HepG2 (cell line): ENCODE measurements around the gene RABL6. TPM values are rescaled to one million over a fixed set of nuclear protein-coding genes. Genes with fewer than 3 reads are reported as not detected.
A peak's percentile ranks its signal among the peaks of the same experiment; 100 is the strongest.
"Not testable (repeated sequence)": the region's sequence is repeated elsewhere in the genome, so short reads cannot be mapped to it uniquely, and the experiment has no call there.

Experiments used
- ATAC-seq: fragments of 200-7000 bp; cut with Tn5 transposase; 3 replicates; pipeline ENCODE4 v1.9.1; 2020; ENCODE audit warnings: mild to moderate bottlenecking, moderate library complexity
- BruUV-seq: library from RNA; stranded (reverse); fragments of 400-500 nt; replicated peaks from 2 replicates; lab custom pipeline; 2021; lab: Mats Ljungman, UMichigan
- CTCF ChIA-PET: fragments of 300-600 bp; formaldehyde crosslinking; extraction: SDS; loops from one replicate; lab custom pipeline; 2021; ENCODE audit warnings: low total read pairs, inconsistent platforms, low intra/inter-chr PET ratio; lab: Yijun Ruan, JAX
- POLR2A ChIA-PET: fragments of 350-600 bp; sonication (Branson Sonifier 250); formaldehyde crosslinking; loops from one replicate; lab custom pipeline; 2020; ENCODE audit warnings: antibody characterized with exemption, inconsistent platforms; lab: Yijun Ruan, JAX
- DNase-seq: peaks from one replicate; pipeline ENCODE4 v3.0.0-alpha.2; 2015; ENCODE audit warnings: low spot score
- FAIRE-seq: peaks from 3 replicates; lab custom pipeline; 2011; peaks lifted over from hg19 to GRCh38; lab: Jason Lieb, UNC
- H2AFZ ChIP-seq: one replicate; pipeline ENCODE4 v1.6.1; 2011; ENCODE audit warnings: low read length, inconsistent platforms
- H3K27ac ChIP-seq: fragments of 300-600 bp; 3 replicates; pipeline ENCODE4 v1.8.0; 2011; ENCODE audit warnings: mixed run types, mild to moderate bottlenecking, mixed read lengths, low read length, inconsistent platforms; ENCODE audit not compliant: insufficient read depth; ENCODE audit errors: extremely low read length
- H3K27me3 ChIP-seq, 2 experiments: fragments of 200-600 bp in 1 of 2; 2 replicates in 1 of 2; 3 replicates in 1 of 2; pipeline versions ENCODE4 v1.6.0 to v1.8.0; 2011; ENCODE audit warnings: low read length in 2 of 2, mild to moderate bottlenecking in 2 of 2, moderate library complexity in 2 of 2, inconsistent platforms in 1 of 2; ENCODE audit not compliant: insufficient read depth in 2 of 2, control insufficient read depth in 1 of 2
- H3K36me3 ChIP-seq, 2 experiments: fragments of 200-600 bp in 1 of 2; replicated peaks in 1 of 2; 2 replicates in 1 of 2; 3 replicates in 1 of 2; pipeline versions ENCODE4 v1.5.1 to v1.8.0; 2011; ENCODE audit warnings: low read length in 2 of 2, inconsistent platforms in 1 of 2; ENCODE audit not compliant: insufficient read depth in 2 of 2, control insufficient read depth in 1 of 2
- H3K4me1 ChIP-seq: 2 replicates; pipeline ENCODE4 v1.5.1; 2012; ENCODE audit warnings: low read length, inconsistent platforms; ENCODE audit not compliant: insufficient read depth
- H3K4me2 ChIP-seq: 2 replicates; pipeline ENCODE4 v1.6.0; 2011; ENCODE audit warnings: low read depth, low read length, inconsistent platforms
- H3K4me3 ChIP-seq, 3 experiments: fragments of 200-600 bp in 1 of 3; sonication (generic), shearing (Covaris generic) in 1 of 3; replicated peaks in 1 of 3; 2 replicates each; pipeline ENCODE4 v1.5.1; 2011 to 2016; ENCODE audit warnings: low read length in 3 of 3, inconsistent platforms in 2 of 3, low read depth in 2 of 3, mild to moderate bottlenecking in 2 of 3, control low read depth in 1 of 3, mixed read lengths in 1 of 3; ENCODE audit not compliant: insufficient read depth in 1 of 3
- H3K79me2 ChIP-seq: one replicate; pipeline ENCODE4 v1.6.1; 2011; ENCODE audit warnings: low read length, inconsistent platforms; ENCODE audit not compliant: insufficient read depth
- H3K9ac ChIP-seq: 2 replicates; pipeline ENCODE4 v1.6.0; 2011; ENCODE audit warnings: mild to moderate bottlenecking, low read depth, low read length, inconsistent platforms; ENCODE audit not compliant: insufficient read depth
- H3K9me3 ChIP-seq: 2 replicates; pipeline ENCODE4 v1.5.1; 2012; ENCODE audit warnings: mild to moderate bottlenecking, low read length
- H4K20me1 ChIP-seq: 2 replicates; pipeline ENCODE4 v1.6.0; 2011; ENCODE audit warnings: inconsistent platforms, mild to moderate bottlenecking, low read length, moderate library complexity; ENCODE audit not compliant: insufficient read depth
- ATF1 ChIP-seq: IDR thresholded peaks from 2 replicates; pipeline ENCODE4 v1.6.1; 2016; ENCODE audit warnings: mild to moderate bottlenecking, control low read depth
- CREM ChIP-seq, 2 experiments: sonication (generic) in 1 of 2; formaldehyde crosslinking in 1 of 2; IDR thresholded peaks; 2 replicates each; pipeline versions ENCODE4 v1.4.0 to v1.6.1; 2016 to 2020; ENCODE audit warnings: antibody characterized with exemption in 1 of 2, mild to moderate bottlenecking in 1 of 2, missing genetic modification reagents in 1 of 2
- GATAD2A ChIP-seq: IDR thresholded peaks from 2 replicates; pipeline ENCODE4 v1.6.1; 2016
- HMGXB4 ChIP-seq, 2 experiments: sonication (generic) in 1 of 2; formaldehyde crosslinking in 1 of 2; IDR thresholded peaks; 2 replicates each; pipeline versions ENCODE4 v1.4.0 to v1.6.1; 2018 to 2020; ENCODE audit warnings: missing genetic modification reagents in 2 of 2, borderline replicate concordance in 1 of 2, low read depth in 1 of 2, mild to moderate bottlenecking in 1 of 2, missing biosample characterization in 1 of 2
- RAD51 ChIP-seq: fragments of 450-650 bp; IDR thresholded peaks from 2 replicates; pipeline ENCODE4 v1.6.1; 2016; ENCODE audit warnings: borderline replicate concordance
- THAP11 ChIP-seq: IDR thresholded peaks from 2 replicates; pipeline ENCODE4 v1.6.1; 2016; ENCODE audit warnings: missing biosample characterization, missing genetic modification reagents
- USF2 ChIP-seq, 2 experiments: sonication (generic) in 1 of 2; formaldehyde crosslinking in 1 of 2; IDR thresholded peaks; 2 replicates each; pipeline versions ENCODE4 v1.5.1 to v1.6.1; 2011 to 2020; ENCODE audit warnings: borderline replicate concordance in 1 of 2, low read depth in 1 of 2, low read length in 1 of 2, mild to moderate bottlenecking in 1 of 2, missing genetic modification reagents in 1 of 2, moderate library complexity in 1 of 2
- ZNF574 ChIP-seq: sonication (generic); formaldehyde crosslinking; IDR thresholded peaks from 2 replicates; pipeline ENCODE4 v1.4.0; 2020; ENCODE audit warnings: missing genetic modification reagents
- ZNF687 ChIP-seq: sonication (generic); formaldehyde crosslinking; IDR thresholded peaks from 2 replicates; pipeline ENCODE4 v1.5.1; 2020; ENCODE audit warnings: mild to moderate bottlenecking, missing genetic modification reagents, moderate library complexity
- WGBS: methylation state at CpG from one replicate; pipeline ENCODE4 v1.1.6; 2017; ENCODE audit warnings: low lambda C conversion rate; 5-methylcytosine and 5-hydroxymethylcytosine counted together
- in situ Hi-C: cut with HindIII; loops from 2 replicates; pipeline ENCODE4 v1.10.0; 2017; ENCODE audit warnings: low pct_unique_long_range_greater_than_20kb; ENCODE audit not compliant: extremely low pct_ligation_motif_present
- intact Hi-C: fragments of 100-400 bp; cut with micrococcal nuclease; formaldehyde crosslinking; loops from one replicate; pipeline ENCODE4 v1.10.0; 2022; ENCODE audit not compliant: unreplicated experiment
- polyA plus RNA-seq, 8 experiments: library from polyadenylated mRNA; depleted of rRNA in 3 of 8; stranded (reverse) in 7 of 8; unstranded in 1 of 8; fragments of >200 nt; fragmentation: Illumina TruSeq in 4 of 8; extraction: Trizol in 4 of 8; gene quantifications; 2 replicates each; pipeline versions ENCODE4 v1.2.1 to v1.2.3, GENCODE V29; 2011 to 2016; ENCODE audit warnings: low read depth in 4 of 8, missing spikeins in 1 of 8, mixed read lengths in 1 of 8; ENCODE audit not compliant: insufficient read depth in 1 of 8
- total RNA-seq, 5 experiments: library from RNA; depleted of rRNA; stranded (reverse); fragments of >200 nt; fragmentation: Illumina TruSeq; extraction: Trizol; gene quantifications; 2 replicates each; pipeline ENCODE4 v1.2.3, GENCODE V29; 2016; ENCODE audit warnings: low read depth in 1 of 5

Gene RABL6
- total and polyA plus RNA-seq, 2 of the 13 experiments (the other 11 are each of a cell fraction or from before 2014, with no cell fraction given) = 81.5 to 125 TPM

GRCh38 chr9:136766410-136767120, 41.2 kb upstream of the RABL6 start:
- H3K9ac ChIP-seq; H3K79me2 ChIP-seq; in situ Hi-C loops; H4K20me1 ChIP-seq; BruUV-seq; H3K27ac ChIP-seq; H3K27me3 ChIP-seq; H2AFZ ChIP-seq; intact Hi-C loops; DNase-seq; H3K36me3 ChIP-seq; H3K9me3 ChIP-seq; ATAC-seq; TF ChIP-seq CREM (CRISPR knock-in tag; IDR thresholded peaks at IDR 0.05); USF2 (IDR thresholded peaks at IDR 0.05; ENCODE audit: low read depth, low read length): not testable (repeated sequence)
- POLR2A ChIA-PET = interaction anchor here (0.6 kb wide), 2 partner anchors 13 to 31 kb away, joined by 3 to 4 read pairs; no protein-coding TSS in a partner anchor
- 23% methylated on average over 8 of the region's 18 CpGs for WGBS
- H3K4me2 ChIP-seq = peak overlapping the region; percentile 42
- peak; percentile 23 for FAIRE-seq
- H3K4me1 ChIP-seq = peaks cover 60% of the 10 kb centered on the region
- CTCF ChIA-PET = interaction anchor here (1.6 kb wide), 1 partner anchor 18 kb away, joined by 7 read pairs; no protein-coding TSS in a partner anchor
- H3K4me3 ChIP-seq = 0 out of 6 replicates have a peak overlapping the region, but pooled peaks of 1 of the 3 experiments have one; percentile 50
- 0 out of 2 replicates have a peak, but pooled peaks have one; percentile 8 for TF ChIP-seq GATAD2A (CRISPR knock-in tag)
- 0 out of 2 replicates have a peak, but pooled peaks have one; percentile 28 for TF ChIP-seq CREM (IDR thresholded peaks at IDR 0.05)
- TF ChIP-seq RAD51 = peak; percentile 72; the same call in 1 of the 2 replicates
- TF ChIP-seq HMGXB4 (CRISPR knock-in tag; IDR thresholded peaks at IDR 0.05; ENCODE audit: borderline replicate concordance in 1 of 2, low read depth in 1 of 2) = peak in 1 of 2 experiments; percentile 14; a peak in 1 of 4 replicates
- TF ChIP-seq ATF1 (CRISPR knock-in tag) = 0 out of 2 replicates have a peak, but pooled peaks have one; percentile 41
- peak; percentile 46 for TF ChIP-seq ZNF687
- 0 out of 2 replicates have a peak, but pooled peaks have one; percentile 30 for TF ChIP-seq THAP11 (CRISPR knock-in tag)
- 0 out of 2 replicates have a peak, but pooled peaks have one; percentile 14 for TF ChIP-seq ZNF574 (CRISPR knock-in tag)
- TF ChIP-seq USF2 (CRISPR knock-in tag; IDR thresholded peaks at IDR 0.05; ENCODE audit: borderline replicate concordance) = peak; percentile 74; the same call in 1 of the 2 replicates
